NCI-H2227 (cell line): ENCODE data around the gene BRF1.

Experiments
- DNase-seq: peaks from one replicate; lab custom pipeline; 2025; ENCODE audit not compliant: unreplicated experiment; lab: John Stamatoyannopoulos, UW

The BRF1 gene

DNA sequence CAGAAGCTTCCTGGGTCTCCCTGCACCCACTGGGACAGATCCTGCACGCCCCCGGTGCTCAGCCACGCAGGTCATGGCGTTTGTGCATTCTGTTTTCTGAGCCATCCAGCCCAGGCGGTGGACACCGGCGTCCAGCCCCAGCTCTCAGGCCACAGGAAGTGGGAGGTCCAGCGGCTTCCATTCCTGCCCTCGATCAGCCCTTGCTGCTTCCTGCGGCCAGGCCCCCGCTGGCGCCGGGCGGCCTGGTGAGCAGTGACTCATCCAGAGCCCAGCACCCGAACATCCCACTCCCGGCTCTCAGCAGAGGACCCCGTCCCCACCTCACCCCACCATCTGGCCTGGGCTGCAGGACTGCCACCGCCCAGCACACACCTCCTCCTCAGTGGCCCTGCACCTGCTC, 101.7 kb downstream of the BRF1 start:
- DNase-seq = no peak

- no peak for DNase-seq
Observed at GRCh38 chr14:105198588-105198987, 102.2 kb downstream of the BRF1 start.

DNA sequence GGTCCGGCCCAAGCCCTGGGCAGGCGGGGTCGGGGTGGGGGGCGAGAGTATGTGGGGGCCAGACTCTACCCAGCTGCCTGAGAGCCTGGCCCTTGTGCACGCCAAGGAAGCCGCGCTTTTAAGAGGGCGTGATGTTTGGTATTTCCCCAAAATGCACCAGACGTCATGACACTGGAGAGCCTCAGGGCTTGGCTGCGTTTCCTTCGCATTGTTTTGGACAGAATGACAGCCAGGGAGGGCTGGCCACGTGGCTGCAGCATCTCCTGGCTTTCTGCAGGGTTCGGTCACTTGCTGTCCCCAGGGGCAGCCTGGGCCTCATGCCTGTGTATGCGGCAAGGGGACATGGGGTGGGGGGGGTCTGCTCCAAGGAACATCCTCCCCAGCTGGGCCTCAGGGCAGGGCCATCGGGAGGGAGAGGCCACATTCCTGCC, 103.6 kb downstream of the BRF1 start:
- DNase-seq = no peak

DNA sequence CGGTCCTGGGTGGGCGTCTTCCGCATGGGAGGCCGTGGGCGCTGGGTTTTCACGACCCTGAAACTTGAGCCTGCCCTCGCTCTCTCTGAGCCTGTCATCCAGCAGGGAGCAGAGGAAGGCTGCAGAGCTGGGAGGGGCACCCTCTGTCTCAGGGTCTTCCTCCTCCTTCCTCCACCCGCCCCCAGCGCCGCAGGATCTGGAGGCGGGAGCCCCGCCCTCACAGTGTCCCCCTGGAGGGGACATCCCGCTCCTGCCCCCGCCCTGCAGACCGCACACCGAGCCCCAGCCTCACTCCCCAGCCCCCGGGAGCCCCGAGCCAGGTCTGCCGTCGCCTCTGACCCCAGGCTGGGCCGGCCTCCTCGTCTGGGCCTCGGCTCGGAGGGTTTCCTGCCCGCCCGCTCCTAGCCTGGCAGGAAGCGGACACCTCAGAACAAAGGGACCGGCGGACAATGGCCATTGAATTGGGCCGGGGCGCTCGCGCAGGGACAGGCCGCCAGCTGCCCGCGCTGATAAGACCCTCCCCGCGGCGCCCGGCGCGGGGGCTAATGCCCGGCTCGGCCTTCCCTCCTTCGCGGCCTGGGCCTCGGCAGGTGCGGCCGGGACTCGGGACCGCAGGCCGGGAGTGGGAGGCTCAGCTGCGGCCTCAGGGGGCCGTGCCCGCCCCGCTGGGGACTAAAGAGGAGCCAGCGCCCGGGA, 104.4 kb downstream of the BRF1 start:
- no peak for DNase-seq

- DNase-seq = no peak
Observed at GRCh38 chr14:105195522-105196264, 105.1 kb downstream of the BRF1 start.

GRCh38 chr14:105195051-105195450, 105.8 kb downstream of the BRF1 start:
- DNase-seq = no peak

- DNase-seq = peak; percentile 21
Observed at GRCh38 chr14:105193916-105194782, 106.7 kb downstream of the BRF1 start.

DNA sequence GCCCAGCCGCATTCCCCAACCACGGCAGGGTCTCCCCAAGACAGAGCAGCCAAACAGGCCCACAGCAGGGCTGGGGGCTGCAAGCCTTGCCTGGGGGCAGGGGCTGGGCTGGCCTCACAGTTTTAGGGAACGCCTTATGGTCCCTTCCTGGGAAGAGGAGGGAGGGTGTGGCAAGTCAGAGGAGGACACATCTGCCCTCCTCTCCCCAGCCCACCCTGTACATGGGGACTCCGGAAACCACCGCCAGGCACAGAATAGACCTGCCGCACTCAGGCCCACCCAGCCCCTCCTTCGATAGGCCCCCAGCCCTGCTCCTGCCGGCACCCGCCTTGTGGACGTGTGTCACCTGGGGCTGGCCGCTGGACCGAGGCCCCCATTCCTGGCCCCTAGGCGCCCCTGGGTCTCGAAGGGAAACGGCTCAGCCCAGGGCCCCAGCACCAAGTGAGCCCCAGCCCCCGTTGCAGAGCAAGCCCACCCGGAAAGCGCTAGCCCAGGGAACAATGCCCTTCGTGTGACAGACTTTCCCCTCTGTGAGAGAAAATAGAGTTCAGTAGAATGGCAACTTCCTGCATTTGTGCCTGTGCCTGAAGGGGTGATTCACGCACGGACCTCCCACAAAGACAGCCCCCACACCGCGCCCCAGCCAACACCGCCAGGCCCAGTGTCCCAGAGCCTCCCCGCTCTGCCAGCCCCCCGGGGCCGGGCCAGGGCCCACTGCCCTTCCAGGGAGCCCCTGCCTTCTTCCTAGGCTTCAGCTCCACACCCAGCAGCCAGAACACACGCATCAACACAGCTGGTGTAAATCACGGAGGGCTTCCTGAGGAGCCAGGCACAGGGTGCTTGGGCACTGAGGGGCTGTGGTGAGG, 107.7 kb downstream of the BRF1 start:
- no peak for DNase-seq

DNA sequence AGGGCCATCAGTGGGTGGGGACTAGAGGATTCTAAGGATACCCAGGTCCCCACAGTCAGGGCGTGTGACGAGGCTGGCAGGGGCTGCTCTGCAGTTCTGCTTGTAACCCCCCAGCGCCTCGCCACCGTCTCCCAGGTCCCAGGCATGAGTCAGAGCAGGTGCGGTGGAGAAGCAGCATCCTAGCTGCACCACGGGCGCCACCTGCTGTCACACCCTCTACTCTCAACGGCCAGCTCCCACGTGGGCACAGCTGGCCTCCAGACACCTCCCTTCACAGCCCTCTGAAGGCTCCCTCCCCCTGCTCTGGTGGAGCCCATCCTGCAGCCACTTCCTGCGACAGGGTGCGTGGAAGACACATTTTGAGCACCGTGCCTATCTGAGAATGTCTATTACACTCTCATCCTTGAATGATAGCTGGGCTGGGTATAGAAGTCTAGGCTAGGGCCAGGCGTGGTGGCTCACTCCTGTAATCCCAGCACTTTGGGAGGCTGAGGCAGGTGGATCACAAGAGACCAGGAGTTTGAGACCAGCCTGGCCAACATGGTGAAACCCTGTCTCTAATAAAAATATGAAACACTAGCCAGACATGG, 112.8 kb downstream of the BRF1 start:
- DNase-seq = no peak

DNA sequence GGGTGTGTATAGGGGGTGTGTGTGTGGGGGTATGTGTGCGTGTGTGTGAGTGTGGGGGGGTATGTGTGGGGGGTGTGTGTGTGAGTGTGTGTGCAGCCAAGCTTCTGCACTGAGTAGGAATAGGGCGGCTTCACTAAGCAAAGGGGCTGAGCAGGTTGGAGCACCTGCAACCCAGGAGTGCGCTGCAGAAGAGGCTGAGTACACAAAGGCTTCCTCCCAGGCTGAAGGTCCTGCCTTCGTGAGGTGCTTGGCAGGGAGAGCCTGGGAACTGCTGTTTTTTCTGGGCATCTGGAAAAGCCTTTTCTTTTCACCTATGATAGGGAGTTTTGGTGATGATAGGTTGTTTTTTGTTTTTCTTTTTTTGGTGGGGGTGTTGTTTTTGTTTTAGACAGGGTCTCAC, 113.7 kb downstream of the BRF1 start:
- no peak for DNase-seq

- no peak for DNase-seq
Observed at GRCh38 chr14:105185973-105186372, 114.8 kb downstream of the BRF1 start.

DNA sequence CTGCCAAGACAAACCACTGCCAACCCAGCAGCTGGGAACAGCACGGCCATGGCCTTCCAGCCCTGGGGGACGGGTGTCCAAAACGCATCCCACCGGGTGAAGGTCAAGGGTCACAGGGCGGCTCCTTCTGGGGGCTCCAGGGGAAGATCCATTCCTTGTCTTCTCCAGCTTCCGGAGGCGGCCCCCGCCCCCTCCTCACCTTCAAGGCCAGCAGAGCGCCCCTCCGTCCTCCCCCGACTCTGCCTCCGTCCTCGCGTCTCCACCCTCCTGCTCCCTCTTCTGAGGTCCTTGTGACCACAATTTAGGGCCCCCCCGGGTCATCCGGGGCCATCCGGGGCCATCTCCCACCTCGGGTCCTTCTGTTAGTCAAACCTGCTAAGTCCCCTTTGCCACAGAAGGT, 115.8 kb downstream of the BRF1 start:
- no peak for DNase-seq

GRCh38 chr14:105184461-105184860, 116.3 kb downstream of the BRF1 start:
- no peak for DNase-seq

- no peak for DNase-seq
Observed at GRCh38 chr14:105182296-105183020, 118.3 kb downstream of the BRF1 start.

GRCh38 chr14:105181549-105182295, 119.1 kb downstream of the BRF1 start:
- DNase-seq = no peak

DNA sequence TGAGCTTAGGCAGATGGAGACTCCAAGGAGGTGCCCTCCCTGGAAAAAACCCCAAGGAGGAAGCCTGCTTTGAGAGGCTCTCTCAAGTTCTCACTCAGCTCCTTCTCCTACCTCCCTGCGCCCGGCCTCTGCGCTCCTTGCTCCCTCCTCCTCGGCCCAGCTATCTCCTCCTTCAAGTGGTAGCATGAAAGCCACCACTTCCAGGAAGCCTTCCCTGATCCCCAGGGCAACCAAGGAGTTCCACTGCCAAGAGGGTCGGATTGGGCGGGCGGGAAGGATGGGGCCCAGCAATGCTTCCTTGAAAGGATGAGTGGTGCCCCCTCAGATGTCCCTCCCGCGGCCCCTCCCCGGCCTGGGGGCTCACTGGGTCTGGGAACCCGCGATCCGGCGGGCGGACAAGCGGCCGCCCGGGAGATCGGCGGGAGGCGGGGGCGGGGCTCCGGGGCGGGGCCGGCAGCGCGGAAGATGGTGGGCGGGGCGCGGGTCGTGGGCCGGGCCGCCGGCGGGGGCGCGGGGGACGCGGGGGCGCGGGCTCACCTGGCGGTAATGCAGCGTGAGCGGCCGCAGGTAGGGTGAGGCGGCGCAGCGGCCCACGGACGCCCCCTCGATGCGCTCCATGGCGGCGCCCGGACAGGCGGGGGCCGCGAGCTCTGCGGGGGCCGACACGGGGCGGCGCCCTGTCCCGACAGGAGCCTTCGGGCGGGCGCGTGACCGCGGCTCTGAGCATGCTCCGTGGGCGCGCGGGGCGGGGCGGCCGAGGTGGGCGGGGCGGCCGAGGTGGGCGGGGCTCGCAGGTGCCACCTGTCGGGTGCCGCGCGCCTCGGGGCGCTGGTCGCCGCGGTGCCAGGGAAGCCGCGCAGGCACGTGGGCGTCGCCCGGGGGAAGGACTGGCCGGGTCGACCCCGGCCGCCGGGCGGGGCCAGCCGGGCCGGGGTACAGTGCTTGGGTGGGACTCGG, 119.9 kb downstream of the BRF1 start, which contains the start of gene NUDT14:
TSS of gene NUDT14 (minus strand) at position 721 of the 957 bp plus-strand sequence. CDS start at position 618, 103 bp downstream.
- peak; percentile 79 for DNase-seq

GRCh38 chr14:105179191-105179590, 121.6 kb downstream of the BRF1 start:
- no peak for DNase-seq

DNA sequence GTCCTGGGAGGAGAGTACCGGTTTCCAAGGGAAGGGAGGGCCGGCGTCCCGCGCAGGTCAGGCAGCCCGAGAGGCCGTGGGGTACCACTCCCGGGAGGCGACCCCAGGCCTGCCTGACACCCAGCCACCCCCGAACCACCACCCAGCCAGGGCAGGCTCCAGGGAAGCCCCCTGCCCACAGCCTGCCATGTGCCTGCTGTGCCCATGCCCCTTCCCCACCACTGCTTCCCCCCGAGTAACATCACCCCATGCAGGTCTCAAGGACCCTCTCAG, 122.0 kb downstream of the BRF1 start:
- no peak for DNase-seq
